B cell (primary cell): ENCODE measurements around the gene IL13RA1. TPM values are rescaled to one million over a fixed set of nuclear protein-coding genes. Genes with fewer than 3 reads are reported as not detected.
"Not testable (repeated sequence)": the region's sequence is repeated elsewhere in the genome, so short reads cannot be mapped to it uniquely, and the experiment has no call there.

Experiments
- ATAC-seq: fragments of 200-7000 bp; cut with Tn5 transposase; one replicate; pipeline ENCODE4 v1.10.0; 2021; ENCODE audit warnings: low read depth, mild to moderate bottlenecking, moderate number of reproducible peaks, moderate library complexity
- CTCF ChIA-PET: fragments of 350-600 bp; sonication (Branson Sonifier 250); formaldehyde crosslinking; loops from one replicate; lab custom pipeline; 2021; ENCODE audit warnings: antibody characterized with exemption, inconsistent platforms; lab: Charles Lee
- POLR2A ChIA-PET: fragments of 350-600 bp; sonication (Branson Sonifier 250); formaldehyde crosslinking; loops from one replicate; lab custom pipeline; 2021; ENCODE audit warnings: antibody characterized with exemption; lab: Charles Lee
- DNase-seq: peaks from one replicate; pipeline ENCODE4 v3.0.0; 2013
- H2AFZ ChIP-seq: 2 replicates; pipeline ENCODE4 v1.6.1; 2012; ENCODE audit warnings: mild to moderate bottlenecking, low read depth, low read length; ENCODE audit not compliant: insufficient read depth, poor library complexity, severe bottlenecking
- H3K27ac ChIP-seq, 2 donors: 1 replicate in 1 of 2; 2 replicates in 1 of 2; pipeline ENCODE4 v1.5.1; 2012 to 2013; ENCODE audit warnings: low read length in 2 of 2, mild to moderate bottlenecking in 2 of 2, moderate library complexity in 1 of 2
- H3K27me3 ChIP-seq, 4 experiments: fragments of 200-600 bp in 1 of 4; sonication (generic) in 1 of 4; replicated peaks in 1 of 4; 1 replicate in 2 of 4; 2 replicates in 2 of 4; pipeline versions ENCODE4 v1.6.1 to v1.7.0; 2013 to 2016; ENCODE audit warnings: low read length in 3 of 4, mild to moderate bottlenecking in 2 of 4, mixed read lengths in 1 of 4, moderate library complexity in 1 of 4; ENCODE audit not compliant: insufficient read depth in 4 of 4, control insufficient read depth in 3 of 4; ENCODE audit errors: control extremely low read depth in 1 of 4
- H3K36me3 ChIP-seq, 2 experiments: replicated peaks in 1 of 2; 1 replicate in 1 of 2; 2 replicates in 1 of 2; pipeline versions ENCODE4 v1.6.1 to v1.7.1; 2013; ENCODE audit warnings: low read length in 1 of 2; ENCODE audit not compliant: insufficient read depth in 2 of 2, control insufficient read depth in 1 of 2; ENCODE audit errors: control extremely low read depth in 1 of 2, extremely low read depth in 1 of 2
- H3K4me1 ChIP-seq, 2 donors: fragments of 200-600 bp in 1 of 2; sonication (generic) in 1 of 2; 1 replicate in 1 of 2; 2 replicates in 1 of 2; pipeline versions ENCODE4 v1.5.1 to v1.6.1; 2013 to 2017; ENCODE audit warnings: low read length in 2 of 2; ENCODE audit not compliant: control insufficient read depth in 2 of 2, insufficient read depth in 2 of 2
- H3K4me2 ChIP-seq: replicated peaks from 2 replicates; pipeline ENCODE3; 2012; ENCODE audit warnings: mild to moderate bottlenecking, low read depth, low read length; ENCODE audit not compliant: poor library complexity, severe bottlenecking
- H3K4me3 ChIP-seq, 5 experiments: fragments of 200-600 bp in 1 of 5; sonication (generic) in 1 of 5; 1 replicate in 3 of 5; 2 replicates in 2 of 5; pipeline versions ENCODE4 v1.5.1 to v1.7.0; 2011 to 2016; ENCODE audit warnings: low read length in 4 of 5, mild to moderate bottlenecking in 4 of 5, low read depth in 2 of 5, control low read depth in 1 of 5, moderate library complexity in 1 of 5; ENCODE audit not compliant: insufficient read depth in 1 of 5; ENCODE audit errors: control extremely low read depth in 1 of 5, extremely low read depth in 1 of 5
- H3K79me2 ChIP-seq: fragments of 200-600 bp; sonication (generic); one replicate; pipeline ENCODE4 v1.6.0; 2016; ENCODE audit warnings: low read length; ENCODE audit not compliant: control insufficient read depth, insufficient read depth
- H3K9ac ChIP-seq: fragments of 200-600 bp; sonication (generic); 2 replicates; pipeline ENCODE4 v1.6.1; 2017; ENCODE audit warnings: mild to moderate bottlenecking, low read length, moderate library complexity
- H3K9me3 ChIP-seq, 3 donors: one replicate each; pipeline versions ENCODE4 v1.6.1 to v1.7.1; 2013; ENCODE audit warnings: low read length in 2 of 3; ENCODE audit not compliant: control insufficient read depth in 2 of 3, insufficient read depth in 1 of 3; ENCODE audit errors: control extremely low read depth in 1 of 3
- H4K20me1 ChIP-seq: 2 replicates; pipeline ENCODE4 v1.6.0; 2012; ENCODE audit warnings: mild to moderate bottlenecking, low read length; ENCODE audit not compliant: insufficient read depth, control insufficient read depth, poor library complexity, severe bottlenecking
- H3K27ac Mint-ChIP-seq: one replicate; pipeline ENCODE4 v1.8.0; 2021; ENCODE audit warnings: mixed read lengths
- H3K27me3 Mint-ChIP-seq: one replicate; pipeline ENCODE4 v1.8.0; 2021; ENCODE audit warnings: mixed read lengths
- H3K4me1 Mint-ChIP-seq: one replicate; pipeline ENCODE4 v1.8.0; 2021; ENCODE audit warnings: mixed read lengths
- H3K4me3 Mint-ChIP-seq: one replicate; pipeline ENCODE4 v1.8.0; 2021; ENCODE audit warnings: mixed read lengths
- H3K9me3 Mint-ChIP-seq: one replicate; pipeline ENCODE4 v1.8.0; 2022; ENCODE audit warnings: mixed read lengths; ENCODE audit not compliant: insufficient read depth
- EZH2 ChIP-seq: IDR thresholded peaks from 2 replicates; pipeline ENCODE4 v1.6.1; 2012; ENCODE audit warnings: borderline replicate concordance, low read depth, mild to moderate bottlenecking, moderate library complexity, low read length; ENCODE audit not compliant: insufficient read depth, poor library complexity, severe bottlenecking
- WGBS: methylation state at CpG from one replicate; pipeline ENCODE4 v1.1.5; 2013; ENCODE audit warnings: missing lambda C conversion rate; ENCODE audit not compliant: insufficient coverage; 5-methylcytosine and 5-hydroxymethylcytosine counted together
- intact Hi-C: fragments of 100-400 bp; cut with micrococcal nuclease; formaldehyde crosslinking; loops from one replicate; pipeline ENCODE4 v1.10.0; 2022
- polyA plus RNA-seq: library from polyadenylated mRNA; depleted of rRNA; stranded (reverse); fragments of >200 nt; gene quantifications from 2 replicates; pipeline ENCODE4 v1.2.3, GENCODE V29; 2012
- total RNA-seq, 2 donors: library from RNA; stranded (reverse); fragments of 120-200 nt in 1 of 2; gene quantifications; 1 replicate in 1 of 2; 2 replicates in 1 of 2; pipeline versions ENCODE4 v1.2.3 to v1.2.4, GENCODE V29; 2013 to 2022
- TF ChIP-seq, protein P1 (sequence below): fragments of 200-600 bp; IDR thresholded peaks from one replicate; pipeline ENCODE4 v1.8.0; 2022; ENCODE audit warnings: antibody characterized with exemption, mild to moderate bottlenecking

IL13RA1 gene
- total and polyA plus RNA-seq, 2 donors (not counting 1 experiment from before 2014, with no cell fraction given): 9.2 to 36.1 TPM

GRCh38 chrX:118732551-118732950 lies 5.1 kb downstream of the IL13RA1 start:
- intact Hi-C loops: loop anchor here (10.0 kb wide), 1 partner anchor 48 kb away; no protein-coding TSS in a partner anchor
- H3K4me3 Mint-ChIP-seq, CTCF ChIA-PET, H3K4me3 ChIP-seq, H3K9ac ChIP-seq, H2AFZ ChIP-seq, ATAC-seq, H3K27me3 Mint-ChIP-seq, H3K27ac ChIP-seq, H3K36me3 ChIP-seq, H3K4me2 ChIP-seq, POLR2A ChIA-PET, H4K20me1 ChIP-seq, DNase-seq, H3K27me3 ChIP-seq, H3K9me3 ChIP-seq, H3K9me3 Mint-ChIP-seq: not testable (repeated sequence)
- Mint-ChIP-seq H3K4me1 (peaks cover 50% of the 10 kb centered on the region), H3K27ac (peak overlapping the region; percentile 26)
- peaks cover 31 to 40% of the 10 kb centered on the region in 2 donors for H3K4me1 ChIP-seq
- no CpG with 5 or more reads among the region's 3 CpGs for WGBS
- H3K79me2 ChIP-seq: peaks cover 17% of the 10 kb centered on the region

- Histone ChIP-seq H3K36me3 (no peaks in the 10 kb centered on the region), H4K20me1 (no peaks in the 10 kb centered on the region), H3K9ac (no peak overlapping the region), H3K9me3 (peaks cover 0 to 9% (median 0%) of the 10 kb centered on the region in 3 donors), H3K27ac (no peak overlapping the region), H3K4me1 (peaks cover 19 to 20% of the 10 kb centered on the region in 2 donors), H3K79me2 (peaks cover 23% of the 10 kb centered on the region), H3K27me3 (no peaks in the 10 kb centered on the region), H3K4me2 (no peak overlapping the region), H3K4me3 (no peak overlapping the region), H2AFZ (no peak overlapping the region)
- WGBS: no CpG with 5 or more reads among the region's 2 CpGs
- Mint-ChIP-seq H3K9me3 (no peaks in the 10 kb centered on the region), H3K27me3 (no peaks in the 10 kb centered on the region), H3K4me1 (peaks cover 33% of the 10 kb centered on the region), H3K4me3 (peak overlapping the region; percentile 3), H3K27ac (no peak overlapping the region)
- ChIA-PET CTCF (no interaction called here), POLR2A (interaction anchor here (0.5 kb wide), 1 partner anchor 1152 kb away, joined by 3 read pairs; no protein-coding TSS in a partner anchor)
- no peak for TF ChIP-seq EZH2
- TF ChIP-seq, protein P1, sequence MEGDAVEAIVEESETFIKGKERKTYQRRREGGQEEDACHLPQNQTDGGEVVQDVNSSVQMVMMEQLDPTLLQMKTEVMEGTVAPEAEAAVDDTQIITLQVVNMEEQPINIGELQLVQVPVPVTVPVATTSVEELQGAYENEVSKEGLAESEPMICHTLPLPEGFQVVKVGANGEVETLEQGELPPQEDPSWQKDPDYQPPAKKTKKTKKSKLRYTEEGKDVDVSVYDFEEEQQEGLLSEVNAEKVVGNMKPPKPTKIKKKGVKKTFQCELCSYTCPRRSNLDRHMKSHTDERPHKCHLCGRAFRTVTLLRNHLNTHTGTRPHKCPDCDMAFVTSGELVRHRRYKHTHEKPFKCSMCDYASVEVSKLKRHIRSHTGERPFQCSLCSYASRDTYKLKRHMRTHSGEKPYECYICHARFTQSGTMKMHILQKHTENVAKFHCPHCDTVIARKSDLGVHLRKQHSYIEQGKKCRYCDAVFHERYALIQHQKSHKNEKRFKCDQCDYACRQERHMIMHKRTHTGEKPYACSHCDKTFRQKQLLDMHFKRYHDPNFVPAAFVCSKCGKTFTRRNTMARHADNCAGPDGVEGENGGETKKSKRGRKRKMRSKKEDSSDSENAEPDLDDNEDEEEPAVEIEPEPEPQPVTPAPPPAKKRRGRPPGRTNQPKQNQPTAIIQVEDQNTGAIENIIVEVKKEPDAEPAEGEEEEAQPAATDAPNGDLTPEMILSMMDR: no peak
- intact Hi-C loops: loop anchor here (10.0 kb wide), 1 partner anchor 50 kb away; no protein-coding TSS in a partner anchor
- DNase-seq (no peak), ATAC-seq (no peak)
These were observed 7.5 kb downstream of the IL13RA1 start for GRCh38 chrX:118734909-118735308.
